ENCODE data around the gene SV2C.

SV2C gene

DNA sequence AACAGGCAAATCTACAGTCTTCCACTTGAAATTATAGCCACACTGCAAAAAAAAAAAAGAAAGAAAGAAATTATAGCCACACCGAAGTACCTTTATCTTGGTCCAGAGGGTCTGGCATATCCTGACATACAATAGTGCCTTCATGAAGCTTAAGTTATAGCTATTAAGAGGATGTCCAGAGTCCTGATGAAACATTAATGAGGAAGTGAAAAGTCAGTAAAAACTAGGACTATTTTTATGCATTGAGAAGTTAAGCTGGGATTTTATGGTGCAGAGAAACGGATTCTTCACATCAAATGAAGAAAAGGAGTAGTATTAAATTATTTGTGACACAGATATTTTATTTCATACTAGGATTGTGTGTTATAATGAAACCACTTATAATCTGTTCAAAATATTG, 123.9 kb downstream of the SV2C start:
- Histone ChIP-seq H3K4me2 (ENCODE audit: low read depth, low read length, poor library complexity, severe bottlenecking) (no peak overlapping the region), H3K9me3 (ENCODE audit: insufficient read depth, low read depth, low read length) (0 out of 2 replicates have a peak, but pooled peaks cover 3% of the 10 kb centered on the region), H3K27me3 (ENCODE audit: insufficient read depth, low read length, poor library complexity, severe bottlenecking) (peaks cover 5% of the 10 kb centered on the region), H3K9ac (ENCODE audit: low read depth, low read length, poor library complexity, severe bottlenecking) (no peak overlapping the region), H3F3A (ENCODE audit: low read depth) (no peaks in the 10 kb centered on the region), H3K36me3 (ENCODE audit: insufficient read depth, low read length) (no peaks in the 10 kb centered on the region), H3K9me2 (replicated peaks; ENCODE audit: low read depth, low read length) (no peaks in the 10 kb centered on the region), H3K4me3 (ENCODE audit: low read length, poor library complexity, severe bottlenecking) (no peak overlapping the region), H3K4me1 (ENCODE audit: insufficient read depth, low read length, poor library complexity, severe bottlenecking) (no peaks in the 10 kb centered on the region), H2AFZ (ENCODE audit: low read length) (no peak overlapping the region), H4K20me1 (ENCODE audit: insufficient read depth, low read length, poor library complexity, severe bottlenecking) (no peaks in the 10 kb centered on the region), H3K79me2 (ENCODE audit: insufficient read depth, low read length) (no peaks in the 10 kb centered on the region)
- no peak for TF ChIP-seq CTCF (conservative IDR thresholded peaks at IDR 0.05; ENCODE audit: low read length)
- no peak for TF ChIP-seq EZH2phosphoT487 (IDR thresholded peaks at IDR 0.05; ENCODE audit: borderline replicate concordance)

- H4K20me1 ChIP-seq (ENCODE audit: insufficient read depth, low read length, poor library complexity, severe bottlenecking) = no peaks in the 10 kb centered on the region
- no peak for TF ChIP-seq EZH2phosphoT487 (IDR thresholded peaks at IDR 0.05; ENCODE audit: borderline replicate concordance)
- TF ChIP-seq CTCF (conservative IDR thresholded peaks at IDR 0.05; ENCODE audit: low read length) = peak; percentile 39
- 0 out of 2 replicates have a peak, but pooled peaks cover 3% of the 10 kb centered on the region for H3K9me3 ChIP-seq (ENCODE audit: insufficient read depth, low read depth, low read length)
- H3K9me2 ChIP-seq (replicated peaks; ENCODE audit: low read depth, low read length) = no peaks in the 10 kb centered on the region
- H3K79me2 ChIP-seq (ENCODE audit: insufficient read depth, low read length) = no peaks in the 10 kb centered on the region
- no peaks in the 10 kb centered on the region for H3K4me1 ChIP-seq (ENCODE audit: insufficient read depth, low read length, poor library complexity, severe bottlenecking)
- no peak overlapping the region for H3K9ac ChIP-seq (ENCODE audit: low read depth, low read length, poor library complexity, severe bottlenecking)
- no peak overlapping the region for H2AFZ ChIP-seq (ENCODE audit: low read length)
- H3K27me3 ChIP-seq (ENCODE audit: insufficient read depth, low read length, poor library complexity, severe bottlenecking) = peaks cover 5% of the 10 kb centered on the region
- H3F3A ChIP-seq (ENCODE audit: low read depth) = no peaks in the 10 kb centered on the region
- H3K4me2 ChIP-seq (ENCODE audit: low read depth, low read length, poor library complexity, severe bottlenecking) = no peak overlapping the region
- H3K36me3 ChIP-seq (ENCODE audit: insufficient read depth, low read length) = no peaks in the 10 kb centered on the region
- H3K4me3 ChIP-seq (ENCODE audit: low read length, poor library complexity, severe bottlenecking) = no peak overlapping the region
These were observed 126.1 kb downstream of the SV2C start for GRCh38 chr5:76209297-76209696.

DNA sequence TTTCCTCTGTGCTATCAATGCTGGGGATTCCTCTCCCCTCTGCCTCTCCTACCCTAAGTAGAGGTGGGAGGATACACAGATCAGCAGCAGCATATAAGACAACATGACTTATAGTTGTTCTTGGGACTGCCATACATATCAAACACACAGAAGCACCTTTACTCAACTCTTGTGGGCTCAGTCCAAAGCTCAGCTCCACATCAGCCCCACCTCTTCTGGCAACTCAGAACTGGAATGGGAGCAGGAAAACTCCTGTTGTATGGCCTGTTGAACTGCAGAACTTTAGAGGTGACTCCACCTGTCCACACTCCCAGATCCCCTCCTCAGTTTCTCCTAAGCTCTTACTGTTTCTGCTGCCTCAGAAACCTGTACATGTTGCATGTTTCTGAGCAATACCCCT, 127.8 kb downstream of the SV2C start:
- no peaks in the 10 kb centered on the region for H4K20me1 ChIP-seq (ENCODE audit: insufficient read depth, low read length, poor library complexity, severe bottlenecking)
- H3F3A ChIP-seq (ENCODE audit: low read depth) = no peaks in the 10 kb centered on the region
- TF ChIP-seq CTCF (conservative IDR thresholded peaks at IDR 0.05; ENCODE audit: low read length) = no peak
- no peak for TF ChIP-seq EZH2phosphoT487 (IDR thresholded peaks at IDR 0.05; ENCODE audit: borderline replicate concordance)
- peaks cover 5% of the 10 kb centered on the region for H3K27me3 ChIP-seq (ENCODE audit: insufficient read depth, low read length, poor library complexity, severe bottlenecking)
- H3K9me3 ChIP-seq (ENCODE audit: insufficient read depth, low read depth, low read length) = 0 out of 2 replicates have a peak, but pooled peaks cover 3% of the 10 kb centered on the region
- H3K4me2 ChIP-seq (ENCODE audit: low read depth, low read length, poor library complexity, severe bottlenecking) = no peak overlapping the region
- no peaks in the 10 kb centered on the region for H3K9me2 ChIP-seq (replicated peaks; ENCODE audit: low read depth, low read length)
- no peaks in the 10 kb centered on the region for H3K79me2 ChIP-seq (ENCODE audit: insufficient read depth, low read length)
- H3K4me3 ChIP-seq (ENCODE audit: low read length, poor library complexity, severe bottlenecking) = no peak overlapping the region
- no peaks in the 10 kb centered on the region for H3K4me1 ChIP-seq (ENCODE audit: insufficient read depth, low read length, poor library complexity, severe bottlenecking)
- no peak overlapping the region for H3K9ac ChIP-seq (ENCODE audit: low read depth, low read length, poor library complexity, severe bottlenecking)
- H3K36me3 ChIP-seq (ENCODE audit: insufficient read depth, low read length) = no peaks in the 10 kb centered on the region
- H2AFZ ChIP-seq (ENCODE audit: low read length) = no peak overlapping the region

Data from Loucy (cell line).